HepG2 (cell line): ENCODE measurements around the gene RASAL1. TPM values are rescaled to one million over a fixed set of nuclear protein-coding genes. Genes with fewer than 3 reads are reported as not detected.

Experiments
- ATAC-seq: fragments of 200-7000 bp; cut with Tn5 transposase; 3 replicates; pipeline ENCODE4 v1.9.1; 2020; ENCODE audit warnings: mild to moderate bottlenecking, moderate library complexity
- BruUV-seq: library from RNA; stranded (reverse); fragments of 400-500 nt; replicated peaks from 2 replicates; lab custom pipeline; 2021; lab: Mats Ljungman, UMichigan
- CTCF ChIA-PET: fragments of 300-600 bp; formaldehyde crosslinking; extraction: SDS; loops from one replicate; lab custom pipeline; 2021; ENCODE audit warnings: low total read pairs, inconsistent platforms, low intra/inter-chr PET ratio; lab: Yijun Ruan, JAX
- POLR2A ChIA-PET: fragments of 350-600 bp; sonication (Branson Sonifier 250); formaldehyde crosslinking; loops from one replicate; lab custom pipeline; 2020; ENCODE audit warnings: antibody characterized with exemption, inconsistent platforms; lab: Yijun Ruan, JAX
- DNase-seq: peaks from one replicate; pipeline ENCODE4 v3.0.0-alpha.2; 2015; ENCODE audit warnings: low spot score
- FAIRE-seq: peaks from 3 replicates; lab custom pipeline; 2011; peaks lifted over from hg19 to GRCh38; lab: Jason Lieb, UNC
- H2AFZ ChIP-seq: one replicate; pipeline ENCODE4 v1.6.1; 2011; ENCODE audit warnings: low read length, inconsistent platforms
- H3K27ac ChIP-seq: fragments of 300-600 bp; 3 replicates; pipeline ENCODE4 v1.8.0; 2011; ENCODE audit warnings: mixed run types, mild to moderate bottlenecking, mixed read lengths, low read length, inconsistent platforms; ENCODE audit not compliant: insufficient read depth; ENCODE audit errors: extremely low read length
- H3K27me3 ChIP-seq, 2 experiments: fragments of 200-600 bp in 1 of 2; 2 replicates in 1 of 2; 3 replicates in 1 of 2; pipeline versions ENCODE4 v1.6.0 to v1.8.0; 2011; ENCODE audit warnings: low read length in 2 of 2, mild to moderate bottlenecking in 2 of 2, moderate library complexity in 2 of 2, inconsistent platforms in 1 of 2; ENCODE audit not compliant: insufficient read depth in 2 of 2, control insufficient read depth in 1 of 2
- H3K36me3 ChIP-seq, 2 experiments: fragments of 200-600 bp in 1 of 2; replicated peaks in 1 of 2; 2 replicates in 1 of 2; 3 replicates in 1 of 2; pipeline versions ENCODE4 v1.5.1 to v1.8.0; 2011; ENCODE audit warnings: low read length in 2 of 2, inconsistent platforms in 1 of 2; ENCODE audit not compliant: insufficient read depth in 2 of 2, control insufficient read depth in 1 of 2
- H3K4me1 ChIP-seq: 2 replicates; pipeline ENCODE4 v1.5.1; 2012; ENCODE audit warnings: low read length, inconsistent platforms; ENCODE audit not compliant: insufficient read depth
- H3K4me2 ChIP-seq: 2 replicates; pipeline ENCODE4 v1.6.0; 2011; ENCODE audit warnings: low read depth, low read length, inconsistent platforms
- H3K4me3 ChIP-seq, 3 experiments: fragments of 200-600 bp in 1 of 3; sonication (generic), shearing (Covaris generic) in 1 of 3; replicated peaks in 1 of 3; 2 replicates each; pipeline ENCODE4 v1.5.1; 2011 to 2016; ENCODE audit warnings: low read length in 3 of 3, inconsistent platforms in 2 of 3, low read depth in 2 of 3, mild to moderate bottlenecking in 2 of 3, control low read depth in 1 of 3, mixed read lengths in 1 of 3; ENCODE audit not compliant: insufficient read depth in 1 of 3
- H3K79me2 ChIP-seq: one replicate; pipeline ENCODE4 v1.6.1; 2011; ENCODE audit warnings: low read length, inconsistent platforms; ENCODE audit not compliant: insufficient read depth
- H3K9ac ChIP-seq: 2 replicates; pipeline ENCODE4 v1.6.0; 2011; ENCODE audit warnings: mild to moderate bottlenecking, low read depth, low read length, inconsistent platforms; ENCODE audit not compliant: insufficient read depth
- H3K9me3 ChIP-seq: 2 replicates; pipeline ENCODE4 v1.5.1; 2012; ENCODE audit warnings: mild to moderate bottlenecking, low read length
- H4K20me1 ChIP-seq: 2 replicates; pipeline ENCODE4 v1.6.0; 2011; ENCODE audit warnings: inconsistent platforms, mild to moderate bottlenecking, low read length, moderate library complexity; ENCODE audit not compliant: insufficient read depth
- DDIT3 ChIP-seq: sonication (generic); formaldehyde crosslinking; IDR thresholded peaks from 2 replicates; pipeline ENCODE4 v1.4.0; 2020; ENCODE audit warnings: mild to moderate bottlenecking, missing genetic modification reagents
- FLYWCH1 ChIP-seq: sonication (generic); formaldehyde crosslinking; IDR thresholded peaks from 2 replicates; pipeline ENCODE4 v1.8.1; 2023; ENCODE audit warnings: mild to moderate bottlenecking, missing genetic modification reagents
- GMEB2 ChIP-seq: IDR thresholded peaks from 2 replicates; pipeline ENCODE4 v1.6.1; 2016; ENCODE audit warnings: missing biosample characterization, missing genetic modification reagents, low read depth
- HOXA7 ChIP-seq: sonication (generic); formaldehyde crosslinking; IDR thresholded peaks from 2 replicates; pipeline ENCODE4 v1.8.1; 2022; ENCODE audit warnings: mild to moderate bottlenecking, missing genetic modification reagents, moderate library complexity
- MXD4 ChIP-seq: IDR thresholded peaks from 2 replicates; pipeline ENCODE4 v1.6.1; 2016; ENCODE audit warnings: mild to moderate bottlenecking, missing biosample characterization, missing genetic modification reagents
- NFE2L1 ChIP-seq: sonication (generic); formaldehyde crosslinking; IDR thresholded peaks from 2 replicates; pipeline ENCODE4 v1.4.0; 2020; ENCODE audit warnings: missing genetic modification reagents, mild to moderate bottlenecking, borderline replicate concordance
- PRDM15 ChIP-seq: sonication (generic); formaldehyde crosslinking; IDR thresholded peaks from 2 replicates; pipeline ENCODE4 v1.4.0; 2020; ENCODE audit warnings: missing genetic modification reagents
- SNAI1 ChIP-seq: sonication (generic); formaldehyde crosslinking; IDR thresholded peaks from 2 replicates; pipeline ENCODE4 v1.5.0; 2020; ENCODE audit warnings: mild to moderate bottlenecking, missing genetic modification reagents, borderline replicate concordance
- ZNF10 ChIP-seq: sonication (generic); formaldehyde crosslinking; IDR thresholded peaks from 2 replicates; pipeline ENCODE4 v1.4.0; 2020; ENCODE audit warnings: mild to moderate bottlenecking, low read depth, missing genetic modification reagents, borderline replicate concordance
- ZNF101 ChIP-seq: sonication (generic); formaldehyde crosslinking; IDR thresholded peaks from 2 replicates; pipeline ENCODE4 v1.4.0; 2020; ENCODE audit warnings: mild to moderate bottlenecking, low read depth, missing genetic modification reagents, borderline replicate concordance
- ZNF792 ChIP-seq: IDR thresholded peaks from 2 replicates; pipeline ENCODE4 v1.6.1; 2016
- ZSCAN31 ChIP-seq: sonication (generic); formaldehyde crosslinking; IDR thresholded peaks from 2 replicates; pipeline ENCODE4 v1.5.0; 2020; ENCODE audit warnings: low read depth, mild to moderate bottlenecking, missing genetic modification reagents
- whole genome bisulfite sequencing: methylation state at CpG from one replicate; pipeline ENCODE4 v1.1.6; 2017; ENCODE audit warnings: low lambda C conversion rate; 5-methylcytosine and 5-hydroxymethylcytosine counted together
- in situ Hi-C: cut with HindIII; loops from 2 replicates; pipeline ENCODE4 v1.10.0; 2017; ENCODE audit warnings: low pct_unique_long_range_greater_than_20kb; ENCODE audit not compliant: extremely low pct_ligation_motif_present
- intact Hi-C: fragments of 100-400 bp; cut with micrococcal nuclease; formaldehyde crosslinking; loops from one replicate; pipeline ENCODE4 v1.10.0; 2022; ENCODE audit not compliant: unreplicated experiment
- polyA plus RNA-seq, 8 experiments: library from polyadenylated mRNA; depleted of rRNA in 3 of 8; stranded (reverse) in 7 of 8; unstranded in 1 of 8; fragments of >200 nt; fragmentation: Illumina TruSeq in 4 of 8; extraction: Trizol in 4 of 8; gene quantifications; 2 replicates each; pipeline versions ENCODE4 v1.2.1 to v1.2.3, GENCODE V29; 2011 to 2016; ENCODE audit warnings: low read depth in 4 of 8, missing spikeins in 1 of 8, mixed read lengths in 1 of 8; ENCODE audit not compliant: insufficient read depth in 1 of 8
- total RNA-seq, 5 experiments: library from RNA; depleted of rRNA; stranded (reverse); fragments of >200 nt; fragmentation: Illumina TruSeq; extraction: Trizol; gene quantifications; 2 replicates each; pipeline ENCODE4 v1.2.3, GENCODE V29; 2016; ENCODE audit warnings: low read depth in 1 of 5

RASAL1 gene
- total and polyA plus RNA-seq, 2 of the 13 experiments (the other 11 are each of a cell fraction or from before 2014, with no cell fraction given): not detected

- FAIRE-seq: no peak
These were observed 16.8 kb upstream of the RASAL1 start for GRCh38 chr12:113152196-113152834.

GRCh38 chr12:113151655-113152054 is 16.1 kb upstream of the RASAL1 start:
- WGBS: 39% methylated on average over 3 of the region's 3 CpGs
- Histone ChIP-seq H3K4me1 (peaks cover 18% of the 10 kb centered on the region), H2AFZ (no peak overlapping the region), H3K4me3 (no peak overlapping the region), H3K27me3 (peaks cover 0 to 45% of the 10 kb centered on the region in 2 experiments; a peak in 4 of 5 replicates), H3K36me3 (no peaks in the 10 kb centered on the region), H3K4me2 (no peak overlapping the region), H3K27ac (no peak overlapping the region), H3K9me3 (no peaks in the 10 kb centered on the region), H4K20me1 (no peaks in the 10 kb centered on the region), H3K9ac (no peak overlapping the region), H3K79me2 (no peaks in the 10 kb centered on the region)
- FAIRE-seq: no peak
- in situ Hi-C loops: no loop called here
- ATAC-seq: no peak
- BruUV-seq: no TSS peak
- CTCF ChIA-PET: no interaction called here
- POLR2A ChIA-PET: no interaction called here
- no peak for DNase-seq
- no peak for TF ChIP-seq GMEB2 (CRISPR knock-in tag)
- TF ChIP-seq NFE2L1 (CRISPR knock-in tag): no peak
- TF ChIP-seq SNAI1: no peak
- TF ChIP-seq FLYWCH1: no peak
- no peak for TF ChIP-seq ZNF792
- TF ChIP-seq ZNF10: no peak
- TF ChIP-seq DDIT3 (CRISPR knock-in tag): no peak
- no peak for TF ChIP-seq ZNF101 (CRISPR knock-in tag)
- TF ChIP-seq HOXA7 (CRISPR knock-in tag): no peak
- no peak for TF ChIP-seq PRDM15
- no peak for TF ChIP-seq ZSCAN31 (CRISPR knock-in tag)
- intact Hi-C loops: loop anchor here (2.0 kb wide), 1 partner anchor 103 kb away; no protein-coding TSS in a partner anchor

More at GRCh38 chr12:113152196-113152834, 16.8 kb upstream of the RASAL1 start:
- no TSS peak for BruUV-seq
- ATAC-seq: no peak
- H3K79me2 ChIP-seq: no peaks in the 10 kb centered on the region
- H3K27me3 ChIP-seq: peaks cover 0 to 45% of the 10 kb centered on the region in 2 experiments; a peak in 4 of 5 replicates
- H3K9ac ChIP-seq: no peak overlapping the region
- H3K9me3 ChIP-seq: no peaks in the 10 kb centered on the region
- TF ChIP-seq MXD4 (CRISPR knock-in tag): no peak
- DNase-seq: no peak
- peaks cover 18% of the 10 kb centered on the region for H3K4me1 ChIP-seq
- POLR2A ChIA-PET: no interaction called here
- H3K36me3 ChIP-seq: no peaks in the 10 kb centered on the region
- no peaks in the 10 kb centered on the region for H4K20me1 ChIP-seq
- no peak overlapping the region for H2AFZ ChIP-seq
- in situ Hi-C loops: no loop called here
- H3K4me3 ChIP-seq: peak overlapping the region in 1 of 3 experiments; percentile 75; a peak in 1 of 6 replicates
- intact Hi-C loops: loop anchor here (2.0 kb wide), 1 partner anchor 104 kb away; no protein-coding TSS in a partner anchor
- 13% methylated on average over 9 of the region's 9 CpGs for WGBS
- H3K4me2 ChIP-seq: peak overlapping the region; percentile 86; the same call in 1 of the 2 replicates
- CTCF ChIA-PET: interaction anchor here (1.8 kb wide), 1 partner anchor 103 kb away, joined by 16 read pairs; no protein-coding TSS in a partner anchor
- no peak overlapping the region for H3K27ac ChIP-seq
